Natural killer cell (primary cell): ENCODE measurements around the gene ACADL. TPM values are rescaled to one million over a fixed set of nuclear protein-coding genes. Genes with fewer than 3 reads are reported as not detected.
A peak's percentile ranks its signal among the peaks of the same experiment; 100 is the strongest.

ENCODE experiments used
- ATAC-seq, 3 donors: fragments of 150-1000 bp in 2 of 3; fragments of 200-7000 bp in 1 of 3; cut with Tn5 transposase; 1 replicate in 1 of 3; 2 replicates in 2 of 3; pipeline ENCODE4 v1.10.0; 2021; ENCODE audit warnings: mild to moderate bottlenecking in 2 of 3, moderate library complexity in 2 of 3
- DNase-seq, 2 donors: peaks; one replicate each; pipeline versions ENCODE4 v3.0.0 to v3.0.0-alpha.2; 2013 to 2021; ENCODE audit warnings: mixed read lengths in 1 of 2
- H3K27ac ChIP-seq: one replicate; pipeline ENCODE4 v1.5.1; 2013; ENCODE audit warnings: mild to moderate bottlenecking, low read length
- H3K27me3 ChIP-seq: one replicate; pipeline ENCODE4 v1.6.1; 2013; ENCODE audit warnings: low read length; ENCODE audit not compliant: control insufficient read depth, insufficient read depth
- H3K36me3 ChIP-seq: one replicate; pipeline ENCODE4 v1.6.1; 2013; ENCODE audit warnings: low read length; ENCODE audit not compliant: control insufficient read depth, insufficient read depth
- H3K4me1 ChIP-seq: one replicate; pipeline ENCODE4 v1.6.1; 2013; ENCODE audit warnings: low read length; ENCODE audit not compliant: control insufficient read depth, insufficient read depth
- H3K4me3 ChIP-seq: one replicate; pipeline ENCODE4 v1.5.1; 2013; ENCODE audit warnings: low read length
- H3K9me3 ChIP-seq: one replicate; pipeline ENCODE4 v1.6.1; 2013; ENCODE audit warnings: low read length; ENCODE audit not compliant: control insufficient read depth, insufficient read depth
- H3K27ac Mint-ChIP-seq, 2 donors: one replicate each; pipeline ENCODE4 v1.8.0; 2022; ENCODE audit warnings: mild to moderate bottlenecking in 2 of 2, mixed read lengths in 2 of 2, moderate library complexity in 1 of 2
- H3K27me3 Mint-ChIP-seq, 2 donors: one replicate each; pipeline ENCODE4 v1.8.0; 2022; ENCODE audit warnings: low read depth in 2 of 2, mixed read lengths in 2 of 2
- H3K36me3 Mint-ChIP-seq: one replicate; pipeline ENCODE4 v1.8.0; 2022; ENCODE audit warnings: mixed read lengths
- H3K4me1 Mint-ChIP-seq, 2 donors: one replicate each; pipeline ENCODE4 v1.8.0; 2022; ENCODE audit warnings: mixed read lengths in 2 of 2
- H3K4me3 Mint-ChIP-seq: one replicate; pipeline ENCODE4 v1.8.0; 2022; ENCODE audit warnings: mild to moderate bottlenecking, moderate library complexity, mixed read lengths
- H3K9me3 Mint-ChIP-seq, 2 donors: one replicate each; pipeline ENCODE4 v1.8.0; 2022; ENCODE audit warnings: mixed read lengths in 2 of 2
- WGBS: methylation state at CpG from one replicate; pipeline ENCODE4 v1.1.7; 2013; ENCODE audit warnings: missing lambda C conversion rate; ENCODE audit not compliant: insufficient coverage; 5-methylcytosine and 5-hydroxymethylcytosine counted together
- intact Hi-C: fragments of 100-400 bp; cut with micrococcal nuclease; formaldehyde crosslinking; loops from one replicate; pipeline ENCODE4 v1.14.2; 2022
- total RNA-seq, 4 donors: library from RNA; stranded (reverse); fragments of 120-200 nt in 1 of 4; gene quantifications; one replicate each; pipeline versions ENCODE4 v1.2.3 to v1.2.4, GENCODE V29; 2013 to 2022
- TF ChIP-seq, protein P1 (sequence below): fragments of 200-600 bp; IDR thresholded peaks from one replicate; pipeline ENCODE4 v1.8.0; 2022; ENCODE audit warnings: antibody characterized with exemption

ACADL gene
- total RNA-seq, 3 donors from 2014 or later (not counting 1 experiment from before 2014, with no cell fraction given): not detected

DNA sequence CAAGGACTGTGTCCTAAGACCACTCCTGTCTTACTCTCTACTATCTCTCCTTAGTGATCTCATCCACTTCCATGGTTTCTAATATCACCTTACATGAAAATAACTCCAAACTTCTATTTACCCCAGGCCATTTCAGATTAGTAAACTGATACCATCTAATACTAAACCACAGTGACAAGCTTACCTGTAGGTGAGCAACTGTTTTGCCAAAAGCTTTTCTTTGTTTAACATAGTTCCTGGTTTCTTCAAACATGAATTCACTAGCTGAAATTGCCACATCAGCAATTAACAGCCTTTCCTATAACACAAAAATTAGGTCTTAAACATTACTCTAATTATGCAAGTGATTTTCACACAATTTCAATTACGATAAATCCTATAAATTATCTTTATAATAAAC lies 22.1 kb downstream of the ACADL start:
- Mint-ChIP-seq H3K27ac (no peak overlapping the region), H3K4me1 (no peaks in the 10 kb centered on the region), H3K4me3 (no peak overlapping the region), H3K27me3 (peaks cover 17 to 24% of the 10 kb centered on the region in 2 donors), H3K36me3 (no peaks in the 10 kb centered on the region), H3K9me3 (no peaks in the 10 kb centered on the region)
- Histone ChIP-seq H3K27me3 (no peaks in the 10 kb centered on the region), H3K4me3 (no peak overlapping the region), H3K36me3 (no peaks in the 10 kb centered on the region), H3K4me1 (no peaks in the 10 kb centered on the region), H3K9me3 (no peaks in the 10 kb centered on the region), H3K27ac (no peak overlapping the region)
- DNase-seq (no peak), ATAC-seq (no peak)
- WGBS: no CpG with 5 or more reads among the region's 1 CpG
- TF ChIP-seq, protein P1, sequence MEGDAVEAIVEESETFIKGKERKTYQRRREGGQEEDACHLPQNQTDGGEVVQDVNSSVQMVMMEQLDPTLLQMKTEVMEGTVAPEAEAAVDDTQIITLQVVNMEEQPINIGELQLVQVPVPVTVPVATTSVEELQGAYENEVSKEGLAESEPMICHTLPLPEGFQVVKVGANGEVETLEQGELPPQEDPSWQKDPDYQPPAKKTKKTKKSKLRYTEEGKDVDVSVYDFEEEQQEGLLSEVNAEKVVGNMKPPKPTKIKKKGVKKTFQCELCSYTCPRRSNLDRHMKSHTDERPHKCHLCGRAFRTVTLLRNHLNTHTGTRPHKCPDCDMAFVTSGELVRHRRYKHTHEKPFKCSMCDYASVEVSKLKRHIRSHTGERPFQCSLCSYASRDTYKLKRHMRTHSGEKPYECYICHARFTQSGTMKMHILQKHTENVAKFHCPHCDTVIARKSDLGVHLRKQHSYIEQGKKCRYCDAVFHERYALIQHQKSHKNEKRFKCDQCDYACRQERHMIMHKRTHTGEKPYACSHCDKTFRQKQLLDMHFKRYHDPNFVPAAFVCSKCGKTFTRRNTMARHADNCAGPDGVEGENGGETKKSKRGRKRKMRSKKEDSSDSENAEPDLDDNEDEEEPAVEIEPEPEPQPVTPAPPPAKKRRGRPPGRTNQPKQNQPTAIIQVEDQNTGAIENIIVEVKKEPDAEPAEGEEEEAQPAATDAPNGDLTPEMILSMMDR: no peak
- intact Hi-C loops: no loop called here

DNA sequence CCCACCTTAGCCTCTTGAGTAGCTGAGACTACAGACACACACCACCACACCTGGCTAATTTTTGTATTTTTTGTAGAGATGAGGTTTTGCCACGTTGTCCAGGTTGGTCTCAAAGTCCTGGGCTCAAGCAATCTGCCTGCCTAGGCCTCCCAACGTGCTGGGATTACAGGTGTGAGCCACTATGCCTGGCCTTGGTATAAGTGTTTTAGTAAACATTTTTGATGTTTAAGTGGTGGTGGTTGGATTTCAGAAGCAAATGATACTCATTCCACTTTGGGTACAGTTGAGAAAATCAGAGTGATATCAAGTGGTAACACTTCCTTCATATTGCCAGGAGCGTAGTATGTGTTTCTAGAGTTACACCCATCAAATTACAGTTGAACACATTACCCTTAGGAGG lies 25.4 kb downstream of the ACADL start:
- H3K36me3 Mint-ChIP-seq: no peaks in the 10 kb centered on the region
- Histone ChIP-seq H3K9me3 (no peaks in the 10 kb centered on the region), H3K27me3 (no peaks in the 10 kb centered on the region), H3K4me1 (no peaks in the 10 kb centered on the region), H3K36me3 (no peaks in the 10 kb centered on the region), H3K27ac (no peak overlapping the region), H3K4me3 (no peak overlapping the region)
- TF ChIP-seq, protein P1: no peak
- no peak overlapping the region for H3K4me3 Mint-ChIP-seq
- peaks cover 13 to 24% of the 10 kb centered on the region in 2 donors for H3K27me3 Mint-ChIP-seq
- H3K9me3 Mint-ChIP-seq: no peaks in the 10 kb centered on the region
- DNase-seq: no peak
- intact Hi-C loops: loop anchor here (1.0 to 5.0 kb wide), 3 partner anchors 128 to 1828 kb away; no protein-coding TSS in a partner anchor
- WGBS: 81% methylated on average over 2 of the region's 3 CpGs
- H3K27ac Mint-ChIP-seq: no peak overlapping the region
- ATAC-seq: no peak
- no peaks in the 10 kb centered on the region for H3K4me1 Mint-ChIP-seq

DNA sequence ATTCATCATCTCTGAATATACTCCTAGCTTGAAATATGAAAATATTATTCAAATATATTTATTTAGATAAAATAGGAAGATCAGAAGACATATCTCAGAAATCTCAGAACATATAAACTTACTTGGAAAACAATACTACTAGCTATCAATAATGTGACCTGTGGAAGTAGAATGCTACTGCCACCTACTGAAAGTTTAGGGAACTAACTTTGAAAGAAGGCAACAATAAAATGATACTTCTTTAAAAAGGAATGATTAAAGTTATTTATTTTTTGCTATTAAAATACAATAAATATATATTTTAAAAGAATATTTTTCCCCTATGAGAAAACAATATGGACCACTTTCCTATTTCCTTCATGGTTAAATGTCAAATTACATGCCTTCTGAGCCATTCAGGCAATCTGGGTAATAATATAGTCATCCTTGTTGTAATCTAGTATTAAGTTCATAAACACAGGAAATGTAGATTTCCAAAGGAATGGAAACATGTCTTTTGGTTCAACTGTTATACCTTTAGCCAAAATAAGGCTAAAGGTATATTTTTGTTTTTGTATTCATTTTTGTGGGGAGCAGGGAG lies 26.0 kb downstream of the ACADL start:
- H3K4me3 Mint-ChIP-seq: no peak overlapping the region
- no peaks in the 10 kb centered on the region for H3K27me3 ChIP-seq
- peak in 1 of 2 donors; percentile 65 for DNase-seq
- no peaks in the 10 kb centered on the region for H3K9me3 Mint-ChIP-seq
- H3K4me1 ChIP-seq: no peaks in the 10 kb centered on the region
- H3K9me3 ChIP-seq: no peaks in the 10 kb centered on the region
- H3K27ac ChIP-seq: no peak overlapping the region
- no peaks in the 10 kb centered on the region for H3K4me1 Mint-ChIP-seq
- no peaks in the 10 kb centered on the region for H3K36me3 ChIP-seq
- H3K4me3 ChIP-seq: no peak overlapping the region
- TF ChIP-seq, protein P1: peak; percentile 89
- peaks cover 13 to 24% of the 10 kb centered on the region in 2 donors for H3K27me3 Mint-ChIP-seq
- no peaks in the 10 kb centered on the region for H3K36me3 Mint-ChIP-seq
- no peak overlapping the region for H3K27ac Mint-ChIP-seq
- intact Hi-C loops: loop anchor here (1.0 to 5.0 kb wide), 3 partner anchors 127 to 1827 kb away; no protein-coding TSS in a partner anchor
- ATAC-seq: peak in 1 of 3 donors; percentile 60

DNA sequence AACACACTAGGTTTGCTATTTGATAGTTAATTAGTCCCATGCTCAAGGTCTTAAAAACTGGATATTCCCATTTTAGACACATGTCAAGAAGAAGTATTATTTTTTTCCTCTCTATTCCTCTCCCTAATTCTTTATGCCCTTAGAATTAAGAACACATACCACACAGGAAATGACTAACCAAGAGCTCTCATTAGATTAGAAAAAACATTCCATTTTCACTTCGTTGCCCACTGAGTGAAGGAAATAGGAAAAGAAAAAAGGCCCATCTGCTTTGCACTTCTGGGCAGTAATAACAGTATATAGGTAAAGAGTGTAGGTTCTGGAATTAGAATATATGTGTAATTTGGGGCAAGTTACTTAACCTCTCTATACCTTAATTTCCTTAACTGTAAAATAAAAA lies 26.9 kb downstream of the ACADL start:
- no peak overlapping the region for H3K27ac ChIP-seq
- H3K9me3 ChIP-seq: no peaks in the 10 kb centered on the region
- TF ChIP-seq, protein P1: no peak
- no peak for DNase-seq
- no peaks in the 10 kb centered on the region for H3K36me3 Mint-ChIP-seq
- H3K4me3 ChIP-seq: no peak overlapping the region
- no peaks in the 10 kb centered on the region for H3K9me3 Mint-ChIP-seq
- no peak for ATAC-seq
- H3K4me3 Mint-ChIP-seq: no peak overlapping the region
- no peaks in the 10 kb centered on the region for H3K27me3 ChIP-seq
- no peak overlapping the region for H3K27ac Mint-ChIP-seq
- no CpG with 5 or more reads among the region's 1 CpG for WGBS
- intact Hi-C loops: loop anchor here (5.0 kb wide), 2 partner anchors 126 to 1826 kb away; no protein-coding TSS in a partner anchor
- no peaks in the 10 kb centered on the region for H3K36me3 ChIP-seq
- H3K4me1 Mint-ChIP-seq: no peaks in the 10 kb centered on the region
- H3K4me1 ChIP-seq: no peaks in the 10 kb centered on the region
- H3K27me3 Mint-ChIP-seq: peaks cover 11 to 18% of the 10 kb centered on the region in 2 donors
